ENCODE results near the gene AFF3. TPM values are rescaled to one million over a fixed set of nuclear protein-coding genes. Genes with fewer than 3 reads are reported as not detected.

The AFF3 gene
- polyA plus RNA-seq, 3 donors from 2014 or later, result 1.4 to 7.4 (median 3.8) TPM

DNA sequence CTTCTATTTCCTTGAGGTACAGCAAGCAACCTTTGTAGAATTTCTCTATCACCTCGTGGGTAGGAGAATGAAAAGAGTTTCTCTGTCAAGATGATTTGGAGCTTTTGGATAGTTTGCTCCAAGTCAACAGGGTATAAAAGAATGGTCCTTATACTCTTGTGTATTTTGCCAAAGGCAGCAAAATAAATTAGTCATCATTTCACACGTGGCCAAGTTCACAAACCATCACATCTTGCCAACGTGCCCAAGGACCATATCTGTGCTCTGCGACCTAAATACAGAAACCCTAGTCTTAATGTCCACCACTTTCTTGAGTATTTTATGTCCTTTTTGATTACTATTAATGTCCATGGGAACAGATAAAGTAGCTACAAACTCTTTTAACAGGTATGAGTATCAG is 262.9 kb downstream of the AFF3 start:
- Mint-ChIP-seq H3K4me3 (no peak overlapping the region), H3K9me3 (peaks cover 0 to 2% (median 0%) of the 10 kb centered on the region in 6 donors)

DNA sequence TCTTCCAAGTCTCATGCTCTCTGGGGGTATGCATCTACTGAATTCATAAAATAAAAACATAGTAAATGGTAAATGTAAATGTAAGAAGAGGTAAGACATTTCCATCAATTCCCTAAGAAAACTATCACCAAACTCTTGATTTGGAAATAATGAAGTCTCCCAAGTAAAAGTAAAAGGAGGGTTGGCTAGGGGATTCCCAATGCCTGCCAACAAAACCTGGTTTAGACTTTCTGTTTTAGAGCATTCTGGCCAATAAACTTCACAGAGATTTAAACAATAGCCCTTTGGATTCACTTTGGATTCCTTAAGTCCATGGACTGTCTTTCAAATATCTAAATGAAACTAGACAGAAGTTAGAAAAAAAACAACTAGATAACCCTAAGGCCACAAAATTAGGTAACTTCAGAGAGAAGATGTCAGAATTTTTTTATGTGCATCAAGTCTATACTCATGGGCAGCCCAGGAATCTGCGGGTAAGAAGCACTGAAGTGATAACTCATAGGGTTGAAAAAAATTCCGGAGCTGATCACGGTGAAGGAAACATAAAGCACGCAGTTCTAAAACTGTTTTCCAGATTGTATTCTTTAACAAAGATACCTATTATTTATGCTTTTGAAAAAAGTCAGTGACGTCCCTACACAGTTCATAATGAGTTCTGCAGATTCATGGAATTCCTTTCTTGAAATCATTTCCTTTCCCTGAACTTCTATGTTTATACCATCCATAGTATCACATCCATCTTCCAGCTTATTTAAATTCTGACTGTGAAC is 263.6 kb downstream of the AFF3 start:
- no peak for DNase-seq
- Mint-ChIP-seq H3K4me1 (no peaks in the 10 kb centered on the region), H3K36me3 (no peaks in the 10 kb centered on the region), H3K9me3 (peaks cover 0 to 2% (median 0%) of the 10 kb centered on the region in 6 donors), H3K4me3 (no peak overlapping the region), H3K27me3 (ENCODE audit: low read depth in 3 of 3) (peaks cover 0 to 3% (median 3%) of the 10 kb centered on the region in 3 donors), H3K27ac (no peak overlapping the region)

More for the DNA sequence above, 262.9 kb downstream of the AFF3 start:
- H3K27me3 Mint-ChIP-seq (ENCODE audit: low read depth in 3 of 3), result peaks cover 0 to 3% (median under 1%) of the 10 kb centered on the region in 3 donors
- H3K36me3 Mint-ChIP-seq, result no peaks in the 10 kb centered on the region
- DNase-seq, result no peak
- H3K27ac Mint-ChIP-seq, result no peak overlapping the region
- no peaks in the 10 kb centered on the region for H3K4me1 Mint-ChIP-seq

DNA sequence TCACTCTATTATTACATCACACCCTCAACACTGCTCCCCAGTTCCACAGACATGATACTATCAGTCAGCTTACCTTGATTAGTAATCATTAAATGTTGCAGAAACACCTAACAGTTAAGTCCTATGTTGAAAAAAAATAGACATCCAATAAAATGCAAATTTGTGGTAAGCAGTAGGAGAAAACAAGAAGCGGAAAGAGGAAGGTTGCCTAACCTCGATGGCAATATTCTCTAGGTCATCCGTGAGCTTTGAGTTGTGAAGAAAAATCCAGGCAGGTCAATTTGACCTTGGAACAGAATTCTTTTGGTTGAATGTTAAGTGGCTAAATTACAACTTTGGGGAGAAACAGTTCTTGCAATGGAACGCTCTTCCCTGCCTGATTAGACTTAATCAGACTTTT is 264.4 kb downstream of the AFF3 start:
- no peaks in the 10 kb centered on the region for H3K4me1 Mint-ChIP-seq
- H3K36me3 Mint-ChIP-seq, result no peaks in the 10 kb centered on the region
- H3K27me3 Mint-ChIP-seq (ENCODE audit: low read depth in 3 of 3), result peaks cover 0 to 3% (median 3%) of the 10 kb centered on the region in 3 donors
- peaks cover 0 to 2% (median 0%) of the 10 kb centered on the region in 6 donors for H3K9me3 Mint-ChIP-seq
- no peak overlapping the region for H3K27ac Mint-ChIP-seq
- no peak for DNase-seq
- no peak overlapping the region for H3K4me3 Mint-ChIP-seq

DNA sequence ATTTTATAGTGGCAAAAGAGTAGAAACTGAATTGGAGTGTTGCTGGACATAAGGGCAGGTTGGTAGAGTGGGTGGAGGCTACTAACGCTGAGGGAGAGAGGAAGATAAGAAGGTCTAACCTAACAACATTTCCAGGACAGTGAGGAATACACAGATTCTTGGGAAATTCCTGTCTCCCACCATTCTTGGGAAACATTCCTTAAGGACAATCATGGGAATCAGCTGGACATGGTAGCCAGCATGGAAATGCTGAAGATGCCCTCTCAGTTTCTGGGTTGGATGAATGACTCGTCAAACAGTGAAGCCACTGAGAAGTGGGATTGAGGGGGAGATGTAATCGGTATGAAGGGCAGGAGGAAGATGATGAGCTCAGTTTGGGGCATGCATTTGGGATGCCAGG is 265.4 kb downstream of the AFF3 start:
- Mint-ChIP-seq H3K4me3 (no peak overlapping the region), H3K27me3 (ENCODE audit: low read depth in 3 of 3) (peaks cover 0 to 4% (median 3%) of the 10 kb centered on the region in 3 donors), H3K27ac (no peak overlapping the region), H3K4me1 (no peaks in the 10 kb centered on the region), H3K9me3 (peaks cover 0 to under 1% (median 0%) of the 10 kb centered on the region in 6 donors), H3K36me3 (no peaks in the 10 kb centered on the region)
- DNase-seq, result no peak

DNA sequence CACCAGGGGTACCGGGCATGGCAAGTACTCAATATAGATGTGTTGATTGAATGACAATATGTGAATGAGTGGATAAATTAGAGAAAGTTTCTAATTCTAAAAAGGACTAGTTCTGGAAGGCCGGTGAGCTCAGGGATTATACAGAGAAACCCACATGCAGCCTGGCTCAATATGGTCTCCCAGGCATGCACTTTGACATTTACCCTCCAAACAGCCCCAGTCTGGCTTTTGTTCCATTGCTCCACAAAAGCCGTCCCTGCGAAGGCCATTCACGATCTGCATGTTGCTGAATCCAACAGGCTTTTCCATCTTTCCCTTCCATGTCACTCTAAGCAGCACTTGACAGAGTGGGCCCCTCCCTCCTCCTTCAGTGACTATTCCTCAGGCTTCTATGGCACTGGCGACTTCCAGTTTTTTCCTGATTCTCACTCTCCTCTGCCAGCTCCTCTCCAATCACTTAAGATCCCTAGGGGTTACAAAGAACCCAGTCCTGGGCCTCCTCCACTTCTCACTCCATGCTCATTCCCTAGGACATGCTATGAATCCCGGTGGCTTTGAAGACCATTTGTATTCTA is 266.7 kb downstream of the AFF3 start:
- Mint-ChIP-seq H3K27me3 (ENCODE audit: low read depth in 3 of 3) (peaks cover 0 to 3% (median 2%) of the 10 kb centered on the region in 3 donors), H3K4me1 (no peaks in the 10 kb centered on the region), H3K36me3 (no peaks in the 10 kb centered on the region), H3K9me3 (no peaks in the 10 kb centered on the region), H3K27ac (no peak overlapping the region), H3K4me3 (no peak overlapping the region)
- no peak for DNase-seq

DNA sequence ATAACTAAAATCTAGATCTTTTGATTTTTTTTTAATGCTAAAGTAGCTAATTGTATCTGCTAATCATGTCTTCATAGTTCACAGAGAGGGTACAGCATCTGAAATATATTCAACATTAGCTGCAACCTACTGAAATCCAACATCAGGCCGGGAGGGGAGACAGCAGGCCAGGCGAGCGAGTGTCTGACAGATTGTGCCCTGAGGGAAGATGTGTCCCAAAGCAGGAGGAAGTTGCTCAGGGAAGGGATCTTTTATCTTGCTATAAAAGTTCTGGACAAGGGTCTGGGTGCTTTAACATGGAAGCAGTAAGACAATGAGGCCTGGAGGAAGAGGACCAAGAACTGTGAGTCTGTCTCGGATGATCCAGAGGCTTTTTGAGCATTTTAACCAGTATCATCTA is 274.1 kb downstream of the AFF3 start:
- no peak for DNase-seq
- no peak overlapping the region for H3K4me3 Mint-ChIP-seq
- peaks cover 0 to 4% (median 2%) of the 10 kb centered on the region in 3 donors for H3K27me3 Mint-ChIP-seq (ENCODE audit: low read depth in 3 of 3)
- no peaks in the 10 kb centered on the region for H3K4me1 Mint-ChIP-seq
- H3K36me3 Mint-ChIP-seq, result no peaks in the 10 kb centered on the region
- no peak overlapping the region for H3K27ac Mint-ChIP-seq
- no peaks in the 10 kb centered on the region for H3K9me3 Mint-ChIP-seq

DNA sequence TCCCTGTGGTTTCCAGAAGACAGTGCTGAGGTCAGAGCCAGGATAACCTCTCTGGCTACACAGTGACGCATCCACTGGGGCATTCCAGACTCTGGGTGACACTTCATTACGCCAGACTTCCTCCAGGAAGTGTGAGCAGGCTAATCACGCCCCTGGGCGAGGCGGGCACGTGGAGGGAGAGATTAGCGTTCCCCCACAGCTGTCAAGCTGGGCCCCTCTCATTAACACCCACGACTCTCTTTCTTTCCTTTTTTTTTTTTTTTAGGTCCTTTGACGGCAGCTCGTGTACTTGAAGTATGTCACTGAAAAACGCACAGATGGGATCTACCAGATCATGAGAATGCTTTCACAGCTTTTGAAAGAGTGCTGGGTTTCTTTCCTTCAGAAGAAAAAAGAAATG is 274.6 kb downstream of the AFF3 start:
- no peak overlapping the region for H3K27ac Mint-ChIP-seq
- H3K4me1 Mint-ChIP-seq, result peaks cover 0 to under 1% of the 10 kb centered on the region in 2 donors
- H3K4me3 Mint-ChIP-seq, result no peak overlapping the region

DNA sequence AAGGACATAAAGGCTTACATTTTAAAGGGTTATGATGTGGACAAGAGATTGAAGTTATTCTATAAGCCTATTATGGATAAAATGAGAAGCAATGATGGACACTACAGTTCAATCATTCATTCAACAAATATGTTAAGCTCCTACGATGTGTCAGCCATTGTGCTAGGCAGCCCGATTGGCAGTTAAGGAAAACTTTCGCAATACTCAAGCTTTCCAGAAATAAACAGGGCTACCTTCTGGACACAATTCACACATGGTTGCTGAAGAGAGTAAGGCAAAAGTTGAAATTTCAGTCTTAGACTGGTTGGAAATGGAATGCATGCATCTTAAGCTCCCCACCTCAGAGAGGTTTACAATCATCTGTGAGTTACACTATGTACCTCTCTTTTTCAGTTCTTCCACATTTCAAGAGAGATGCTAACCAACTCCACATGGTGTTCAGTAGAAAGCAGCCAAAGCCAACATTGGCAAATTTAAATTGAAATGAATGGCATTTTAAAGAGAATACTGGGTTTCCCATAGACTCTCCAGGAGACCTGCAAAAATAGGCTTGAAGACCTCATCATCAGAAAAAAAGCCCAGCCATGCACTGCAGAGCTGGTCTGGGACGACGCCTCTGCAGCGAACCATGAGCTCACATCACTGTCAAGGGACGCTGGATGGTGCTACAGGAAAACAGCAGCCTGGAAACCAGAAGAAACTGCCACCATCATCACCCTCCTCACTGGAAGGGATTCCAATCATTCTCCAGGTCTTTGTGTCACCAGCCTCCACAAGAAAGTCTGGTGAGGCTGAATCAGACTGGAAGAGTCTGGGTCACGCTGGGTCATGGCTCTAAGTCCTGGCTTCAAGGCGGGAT is 276.3 kb downstream of the AFF3 start:
- no peak overlapping the region for H3K27ac Mint-ChIP-seq
- H3K36me3 Mint-ChIP-seq, result no peaks in the 10 kb centered on the region
- no peaks in the 10 kb centered on the region for H3K9me3 Mint-ChIP-seq
- H3K4me1 Mint-ChIP-seq, result peaks cover 3 to 18% of the 10 kb centered on the region in 2 donors
- no peak for DNase-seq
- no peak overlapping the region for H3K4me3 Mint-ChIP-seq
- H3K27me3 Mint-ChIP-seq (ENCODE audit: low read depth in 3 of 3), result peaks cover 0 to 8% (median 0%) of the 10 kb centered on the region in 3 donors

More for the DNA sequence above, 274.6 kb downstream of the AFF3 start:
- no peak for DNase-seq
- H3K27me3 Mint-ChIP-seq (ENCODE audit: low read depth in 3 of 3), result peaks cover 0 to 4% (median 2%) of the 10 kb centered on the region in 3 donors
- no peaks in the 10 kb centered on the region for H3K36me3 Mint-ChIP-seq
- no peaks in the 10 kb centered on the region for H3K9me3 Mint-ChIP-seq

DNA sequence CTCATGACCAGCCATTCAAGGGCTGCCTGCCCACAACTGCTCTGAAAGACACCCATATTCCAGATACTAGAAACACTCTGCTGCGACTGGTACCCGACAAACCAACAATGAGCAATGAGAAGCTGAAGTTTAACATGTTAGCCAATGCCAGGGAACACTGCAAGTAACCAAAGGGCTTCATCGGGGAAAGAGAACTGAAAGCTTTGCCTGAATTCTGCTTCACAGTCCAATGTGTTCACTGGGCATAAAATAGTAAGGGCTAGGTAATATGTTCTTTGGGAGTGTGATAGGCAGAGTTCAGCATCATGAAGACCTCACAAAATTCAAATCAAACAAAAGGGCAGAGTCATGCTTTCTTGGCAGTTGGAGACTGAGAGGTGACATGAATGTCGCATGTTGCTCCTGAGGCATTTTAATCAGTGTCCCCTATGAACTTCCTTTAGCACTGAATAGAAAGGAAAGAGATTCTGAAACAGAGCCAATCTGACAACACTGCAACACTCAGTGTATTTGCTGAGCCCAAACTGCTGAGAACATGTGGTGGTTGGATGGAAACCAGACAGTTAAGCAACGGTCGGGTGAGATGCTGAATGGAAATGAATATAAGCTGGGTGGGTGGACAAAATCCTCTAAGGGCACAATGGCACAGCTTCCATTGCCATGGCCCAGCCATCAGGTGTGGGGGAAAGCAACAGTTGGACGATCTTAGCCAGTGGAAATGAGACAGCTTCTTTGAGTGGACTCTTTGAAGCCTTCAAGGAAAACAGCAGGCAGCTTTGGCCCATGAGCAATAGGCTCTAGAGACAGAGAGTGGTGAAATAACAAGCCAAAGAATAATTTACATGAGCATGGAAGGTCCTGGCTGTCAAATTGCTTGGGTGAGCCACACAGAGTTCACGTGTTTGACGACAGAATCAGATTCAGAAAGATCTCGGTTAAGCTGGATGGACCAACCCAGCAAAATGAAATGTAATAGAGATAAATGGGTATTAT is 277.5 kb downstream of the AFF3 start:
- DNase-seq, result no peak
- H3K4me1 Mint-ChIP-seq, result peaks cover 3 to 23% of the 10 kb centered on the region in 2 donors
- no peaks in the 10 kb centered on the region for H3K9me3 Mint-ChIP-seq
- H3K27ac Mint-ChIP-seq, result no peak overlapping the region
- no peaks in the 10 kb centered on the region for H3K36me3 Mint-ChIP-seq
- H3K27me3 Mint-ChIP-seq (ENCODE audit: low read depth in 3 of 3), result peaks cover 0 to 6% (median 0%) of the 10 kb centered on the region in 3 donors
- H3K4me3 Mint-ChIP-seq, result no peak overlapping the region

DNA sequence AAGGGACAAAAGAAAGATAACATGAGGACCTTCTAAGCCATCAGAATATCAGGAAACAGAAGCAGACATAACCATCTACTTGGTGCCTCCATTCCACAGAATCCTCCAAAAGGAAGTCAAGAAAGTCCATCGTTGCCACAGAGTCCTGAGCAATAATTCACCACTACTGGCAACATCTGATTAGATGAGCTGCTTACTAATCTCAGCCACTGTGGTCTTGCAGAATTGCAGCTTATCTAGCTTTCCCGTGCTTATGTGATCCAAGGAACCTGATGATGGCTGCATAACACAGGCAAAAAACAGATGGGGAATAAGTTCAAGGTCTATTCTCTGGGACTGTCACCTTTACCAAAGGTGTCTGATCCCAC is 278.5 kb downstream of the AFF3 start:
- H3K4me1 Mint-ChIP-seq, result peaks cover 3 to 23% of the 10 kb centered on the region in 2 donors
- no peak overlapping the region for H3K4me3 Mint-ChIP-seq
- H3K27me3 Mint-ChIP-seq (ENCODE audit: low read depth in 3 of 3), result peaks cover 0 to 6% (median 0%) of the 10 kb centered on the region in 3 donors
- no peaks in the 10 kb centered on the region for H3K9me3 Mint-ChIP-seq
- no peaks in the 10 kb centered on the region for H3K36me3 Mint-ChIP-seq
- DNase-seq, result no peak
- H3K27ac Mint-ChIP-seq, result no peak overlapping the region

DNA sequence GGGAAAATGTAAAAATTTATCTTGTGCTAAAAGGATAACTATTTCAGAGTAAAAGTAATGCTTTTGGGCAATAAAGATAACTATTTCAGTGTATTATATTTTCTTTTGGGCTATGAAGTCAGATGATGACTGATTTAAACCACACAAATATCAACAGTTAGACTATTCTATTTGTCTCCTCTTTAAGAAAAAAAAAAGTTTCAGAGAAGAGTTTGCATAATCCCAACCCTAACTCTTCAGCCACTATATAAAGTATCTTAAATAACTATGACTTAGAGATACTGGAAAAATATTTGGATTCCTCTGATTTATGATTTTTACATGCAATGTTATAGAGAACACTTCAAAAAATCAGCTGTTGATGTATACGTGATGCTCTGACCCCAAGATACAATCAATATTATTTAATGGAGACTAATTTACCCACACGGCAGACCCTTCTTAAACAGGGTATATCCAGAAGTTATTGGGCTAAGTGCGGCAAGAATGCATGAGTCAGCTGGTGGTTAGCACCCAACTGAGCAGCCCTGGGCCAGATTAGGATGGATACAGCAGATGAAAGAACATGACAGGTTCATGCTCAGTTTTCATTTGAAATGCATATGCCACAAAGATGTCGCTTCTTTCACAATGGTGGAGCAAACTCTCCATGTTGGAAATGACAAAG is 279.0 kb downstream of the AFF3 start:
- Mint-ChIP-seq H3K27ac (no peak overlapping the region), H3K9me3 (no peaks in the 10 kb centered on the region), H3K4me1 (peaks cover 3 to 23% of the 10 kb centered on the region in 2 donors), H3K4me3 (no peak overlapping the region), H3K27me3 (ENCODE audit: low read depth in 3 of 3) (peaks cover 0 to 6% (median 0%) of the 10 kb centered on the region in 3 donors), H3K36me3 (no peaks in the 10 kb centered on the region)
- DNase-seq, result no peak

DNA sequence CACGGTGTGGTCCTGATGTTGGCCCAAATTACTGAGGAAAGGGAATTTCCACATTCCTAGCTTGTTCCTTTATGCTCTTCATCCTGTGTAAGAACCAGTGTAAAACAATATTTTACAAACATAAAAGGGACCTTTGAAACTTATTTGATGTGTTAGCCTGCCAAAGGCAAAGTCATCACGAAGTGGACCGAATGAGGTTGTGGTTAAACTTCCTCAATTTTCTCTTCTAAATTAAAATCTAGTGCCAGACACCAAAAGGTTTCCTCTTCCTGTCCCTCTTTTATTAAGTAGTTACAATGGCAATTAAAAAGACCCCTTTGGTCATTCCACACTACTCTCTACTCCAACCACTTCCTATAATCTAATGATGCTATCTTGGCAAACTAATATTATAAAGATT is 279.8 kb downstream of the AFF3 start:
- Mint-ChIP-seq H3K36me3 (no peaks in the 10 kb centered on the region), H3K9me3 (no peaks in the 10 kb centered on the region), H3K27ac (no peak overlapping the region), H3K4me1 (peaks cover 3 to 23% of the 10 kb centered on the region in 2 donors), H3K27me3 (ENCODE audit: low read depth in 3 of 3) (peaks cover 0 to 6% (median 0%) of the 10 kb centered on the region in 3 donors), H3K4me3 (no peak overlapping the region)
- DNase-seq, result no peak
